ENCODE results near the gene PPM1L. TPM values are rescaled to one million over a fixed set of nuclear protein-coding genes. Genes with fewer than 3 reads are reported as not detected.

PPM1L gene
- total and polyA plus RNA-seq, 2 of the 13 experiments (the other 11 are each of a cell fraction or from before 2014, with no cell fraction given) = 0.22 to 1.4 TPM

GRCh38 chr3:160796813-160797164 is 40.8 kb downstream of the PPM1L start (continued):
- no peak for TF ChIP-seq ZNF281 (CRISPR knock-in tag; IDR thresholded peaks at IDR 0.05; ENCODE audit: borderline replicate concordance)
- no peak for TF ChIP-seq PRMT3 (CRISPR knock-in tag; IDR thresholded peaks at IDR 0.05; ENCODE audit: borderline replicate concordance, low read depth)
- TF ChIP-seq FOXP1 (IDR thresholded peaks at IDR 0.05) = no peak
- 0 out of 2 replicates have a peak, but pooled peaks have one; percentile 31 for TF ChIP-seq FOXP1 (CRISPR knock-in tag; IDR thresholded peaks at IDR 0.05)
- TF ChIP-seq POLR2G (IDR thresholded peaks at IDR 0.05; ENCODE audit: low read depth, low read length) = no peak
- no peak for TF ChIP-seq SMYD3 (CRISPR knock-in tag; IDR thresholded peaks at IDR 0.05)
- no peak for TF ChIP-seq ZBTB25 (CRISPR knock-in tag; IDR thresholded peaks at IDR 0.05)
- no peak for TF ChIP-seq RARA (CRISPR knock-in tag; IDR thresholded peaks at IDR 0.05)
- TF ChIP-seq FOXA3 (CRISPR knock-in tag; IDR thresholded peaks at IDR 0.05) = 0 out of 2 replicates have a peak, but pooled peaks have one; percentile 34
- TF ChIP-seq TRIM22 (IDR thresholded peaks at IDR 0.05) = no peak
- no peak for TF ChIP-seq ZNF556 (CRISPR knock-in tag; IDR thresholded peaks at IDR 0.05; ENCODE audit: borderline replicate concordance)
- TF ChIP-seq PITX1 (CRISPR knock-in tag; IDR thresholded peaks at IDR 0.05) = peak; percentile 74; the same call in 1 of the 2 replicates
- no peak for TF ChIP-seq DMAP1 (CRISPR knock-in tag; IDR thresholded peaks at IDR 0.05)
- TF ChIP-seq TFAP4 (IDR thresholded peaks at IDR 0.05; ENCODE audit: borderline replicate concordance, low read depth) = no peak
- TF ChIP-seq ZNF17 (CRISPR knock-in tag; IDR thresholded peaks at IDR 0.05) = no peak
- no peak for TF ChIP-seq ZNF777 (CRISPR knock-in tag; IDR thresholded peaks at IDR 0.05)
- no peak for TF ChIP-seq ZNF326 (CRISPR knock-in tag; IDR thresholded peaks at IDR 0.05; ENCODE audit: borderline replicate concordance)
- TF ChIP-seq ZNF143 (CRISPR knock-in tag; IDR thresholded peaks at IDR 0.05) = no peak
- TF ChIP-seq ZNF597 (CRISPR knock-in tag; IDR thresholded peaks at IDR 0.05) = no peak
- TF ChIP-seq ERF (CRISPR knock-in tag; IDR thresholded peaks at IDR 0.05) = no peak
- TF ChIP-seq JUN (CRISPR knock-in tag; IDR thresholded peaks at IDR 0.05) = no peak
- TF ChIP-seq ZNF546 (CRISPR knock-in tag; conservative IDR thresholded peaks at IDR 0.05) = no peak
- no peak for TF ChIP-seq BORCS8-MEF2B (CRISPR knock-in tag; IDR thresholded peaks at IDR 0.05)

Measured in HepG2 (cell line).